ENCODE data around the gene USP6.
"Not testable (repeated sequence)": the region's sequence is repeated elsewhere in the genome, so short reads cannot be mapped to it uniquely, and the experiment has no call there.

USP6 gene

DNA sequence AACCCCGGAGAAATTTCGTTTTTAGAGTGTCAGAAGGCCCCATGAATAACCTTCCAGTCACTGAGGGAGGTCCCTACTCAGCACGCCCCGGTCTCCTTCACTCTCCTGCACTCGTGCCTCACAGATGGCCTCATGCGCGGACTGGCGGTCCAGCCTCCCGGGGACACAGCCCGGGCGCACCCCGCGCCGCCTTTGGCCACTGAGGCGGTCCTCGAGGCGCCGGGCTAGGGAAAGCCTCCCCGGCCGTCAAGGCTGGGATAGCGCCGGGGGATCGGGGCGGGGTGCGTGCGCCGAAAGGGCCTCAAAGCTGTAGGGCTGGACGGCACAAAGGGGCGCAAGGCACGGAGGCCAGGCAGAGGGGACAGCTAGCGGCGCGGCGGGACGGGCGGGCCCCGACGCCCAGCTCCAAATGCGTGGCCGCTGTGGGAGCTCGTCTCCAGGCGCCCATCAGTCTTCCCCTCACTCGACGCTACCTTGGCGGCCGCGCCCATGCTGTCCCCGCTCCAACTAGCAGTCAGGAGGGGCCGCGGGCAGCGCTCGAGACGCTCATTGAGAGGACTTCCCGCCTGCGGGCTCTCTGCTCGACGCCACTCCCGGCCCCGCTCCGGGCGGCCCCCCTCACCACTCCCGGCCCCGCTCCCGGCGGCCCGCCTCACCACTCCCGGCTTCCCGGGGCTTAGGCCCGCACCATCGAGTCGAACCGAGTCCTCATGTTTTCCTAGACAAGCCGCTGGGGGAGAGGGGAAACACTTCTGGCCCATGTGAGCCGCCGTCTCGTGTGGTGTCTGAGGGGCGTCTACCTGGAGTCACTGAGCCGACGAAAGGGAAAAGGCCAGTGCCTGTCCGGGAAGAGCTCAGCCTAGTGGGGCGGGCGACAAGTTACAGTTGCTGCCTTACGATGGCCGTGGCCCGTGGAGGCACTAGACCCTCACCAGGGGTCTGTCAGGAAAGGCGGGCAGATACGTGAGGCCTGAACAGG lies at the start of gene USP6:
TSS of gene USP6 (plus strand) at position 360 of the 979 bp plus-strand sequence. CDS start 14,336 bp downstream, outside the sequence.
- no peak for DNase-seq (ENCODE audit: low read depth in 2 of 2)

DNA sequence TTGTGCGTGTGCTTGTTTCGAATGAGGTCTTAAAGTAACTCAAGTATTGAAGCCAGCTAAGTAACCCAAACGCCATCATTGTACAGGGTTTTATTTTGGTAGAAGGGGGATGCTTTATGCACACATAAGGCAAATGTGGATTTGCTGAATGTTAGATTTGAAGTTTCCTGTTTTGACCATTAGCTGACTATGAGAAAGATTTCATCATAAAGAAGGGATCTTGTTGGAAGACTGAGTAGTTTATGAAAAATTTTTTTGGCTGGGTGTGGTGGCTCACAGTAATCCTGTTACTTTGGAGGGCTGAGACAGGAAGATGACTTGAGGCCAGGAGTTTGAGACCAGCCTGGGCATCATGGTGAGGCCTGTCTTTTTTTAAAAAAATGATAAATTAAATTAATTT lies 47.6 kb upstream of the USP6 start:
- DNase-seq (ENCODE audit: low read depth in 2 of 2) = no peak

DNA sequence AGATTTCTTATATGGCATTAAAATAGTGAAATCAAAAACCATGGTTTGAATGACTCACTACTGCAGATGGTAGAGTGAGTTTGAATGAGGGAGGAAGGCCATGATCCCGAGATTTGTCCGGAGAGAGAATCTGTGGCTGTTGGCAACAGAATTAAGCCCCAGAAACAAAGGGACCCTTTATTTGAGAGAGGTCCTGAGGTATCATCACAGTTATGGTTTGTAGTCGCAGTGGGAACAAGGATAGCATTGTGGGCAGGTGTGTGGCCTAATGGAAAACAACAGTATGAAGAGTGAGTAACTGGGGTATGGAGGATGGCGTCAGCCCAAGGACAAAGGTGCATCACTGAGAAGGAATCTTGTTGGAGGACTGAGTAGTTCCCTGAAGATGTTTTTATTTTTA lies 46.1 kb upstream of the USP6 start:
- no peak for DNase-seq (ENCODE audit: low read depth in 2 of 2)

DNA sequence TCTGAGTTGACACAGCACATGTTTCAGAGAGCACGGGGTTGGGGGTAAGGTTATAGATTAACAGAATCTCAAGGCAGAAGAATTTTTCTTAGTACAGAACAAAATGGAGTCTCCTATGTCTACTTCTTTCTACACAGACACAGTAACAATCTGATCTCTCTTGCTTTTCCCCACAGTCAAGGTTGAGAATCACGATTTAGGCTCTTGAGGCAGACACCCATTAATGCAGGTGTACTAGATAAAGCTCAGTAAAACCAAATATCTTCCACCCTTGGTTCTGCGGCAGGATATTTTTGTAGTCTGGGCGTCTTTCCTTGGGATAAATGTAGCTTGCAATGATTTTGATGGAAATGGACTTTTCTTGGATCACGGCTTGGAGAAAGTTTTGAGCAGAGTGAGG lies 40.4 kb upstream of the USP6 start:
- not testable (repeated sequence) for DNase-seq (ENCODE audit: low read depth in 2 of 2)

DNA sequence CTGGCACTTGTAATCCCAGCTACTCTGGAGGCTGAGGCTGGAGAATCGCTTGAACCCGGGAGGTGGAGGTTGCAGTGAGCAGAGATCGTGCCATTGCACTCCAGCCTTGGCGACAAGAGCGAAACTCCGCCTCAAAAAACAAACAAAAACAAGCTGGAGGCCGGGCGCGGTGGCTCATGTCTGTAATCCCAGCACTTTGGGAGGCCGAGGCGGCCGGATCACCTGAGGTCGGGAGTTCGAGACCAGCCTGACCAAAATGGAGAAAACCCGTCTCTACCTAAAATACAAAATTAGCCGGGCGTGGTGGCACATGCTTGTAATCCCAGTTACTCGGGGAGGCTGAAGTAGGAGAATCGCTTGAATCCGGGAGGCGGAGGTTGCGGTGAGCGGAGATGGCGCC lies 38.6 kb upstream of the USP6 start:
- not testable (repeated sequence) for DNase-seq (ENCODE audit: low read depth in 2 of 2)

DNA sequence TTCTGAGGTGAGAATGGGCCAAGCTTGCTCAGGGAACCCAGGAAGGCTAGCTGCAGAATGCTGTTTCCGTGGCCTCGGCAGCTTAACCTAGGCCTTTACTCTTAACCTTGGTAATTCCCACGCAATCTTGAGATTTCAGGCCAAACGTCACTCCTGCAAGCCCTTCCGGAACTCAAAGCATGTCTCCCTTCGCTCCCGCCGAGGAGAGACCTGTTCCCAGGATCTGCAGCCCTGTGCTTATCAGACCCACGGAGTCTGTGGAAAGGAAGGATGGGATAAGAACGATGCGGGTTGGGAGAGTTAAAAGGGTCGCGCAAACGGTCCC lies 38.1 kb upstream of the USP6 start:
- DNase-seq (ENCODE audit: low read depth in 2 of 2) = no peak

DNA sequence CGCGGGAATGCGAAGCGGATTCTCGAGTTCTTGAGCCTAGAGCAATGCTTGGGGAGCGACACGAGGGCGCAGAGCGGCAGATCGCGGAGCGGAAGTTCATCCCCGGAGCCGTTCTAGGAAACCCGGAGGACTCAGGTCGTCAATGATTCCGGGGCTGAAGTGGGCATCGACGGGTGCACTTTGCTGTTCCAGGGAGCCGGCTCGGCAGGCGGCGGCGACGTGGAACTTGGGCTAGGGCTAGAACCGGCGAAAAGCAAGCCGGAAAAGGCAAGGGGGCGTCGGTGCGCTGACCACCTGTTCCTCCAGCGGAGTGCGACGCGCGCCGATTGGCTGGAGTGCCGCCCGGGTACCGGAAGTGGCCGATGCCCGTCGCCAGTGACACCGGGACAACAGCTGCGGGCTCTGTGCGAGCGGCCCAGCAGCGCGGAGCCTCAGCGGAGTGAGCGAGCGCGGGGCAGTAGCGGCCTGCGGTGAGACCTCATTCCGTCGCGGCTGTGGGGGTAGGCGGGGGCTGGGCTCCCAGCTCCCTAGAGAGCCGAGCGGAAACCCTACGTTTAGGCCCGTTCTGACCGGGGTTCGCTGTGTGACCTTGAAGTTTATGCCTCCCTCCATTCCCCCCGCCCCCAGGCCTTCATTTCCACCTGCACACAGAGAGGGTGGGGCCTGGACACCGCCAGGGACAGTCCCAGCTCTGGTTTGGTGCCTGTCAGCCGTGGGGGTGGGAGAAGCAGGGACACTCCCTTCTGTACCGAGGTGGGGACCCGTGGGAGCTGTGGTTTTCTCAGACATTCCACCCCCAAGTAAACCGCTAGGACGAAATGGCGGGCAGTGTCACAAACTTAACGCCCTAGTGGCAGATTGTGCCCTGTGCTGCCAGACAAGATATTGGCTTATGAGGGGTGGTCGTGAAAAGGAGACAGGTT lies 37.5 kb upstream of the USP6 start, which contains the start of gene ZFP3:
TSS of gene ZFP3 (plus strand) at position 362 of the 923 bp plus-strand sequence. CDS start 13,038 bp downstream, outside the sequence.
- peak; percentile 68 for DNase-seq (ENCODE audit: low read depth in 2 of 2)

DNA sequence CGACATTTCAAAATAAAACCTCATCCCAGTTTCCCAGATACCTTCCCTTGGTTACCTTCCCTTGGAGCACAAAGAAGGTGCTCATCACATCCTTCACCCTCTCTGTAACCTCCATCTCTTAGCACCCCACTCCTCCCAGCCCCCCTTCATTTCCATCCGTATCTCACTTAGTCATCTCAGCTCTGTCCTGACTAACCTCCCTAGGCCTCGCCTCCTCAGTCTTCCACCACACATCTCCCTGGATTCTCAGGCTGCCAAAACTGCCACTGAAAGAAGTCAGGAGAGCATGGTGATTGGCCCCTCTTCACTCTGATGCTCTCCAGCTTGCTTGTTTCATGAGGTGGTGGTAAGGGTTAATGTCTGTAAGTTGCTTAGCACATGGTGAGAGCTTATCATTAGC lies 35.2 kb upstream of the USP6 start:
- no peak for DNase-seq (ENCODE audit: low read depth in 2 of 2)

DNA sequence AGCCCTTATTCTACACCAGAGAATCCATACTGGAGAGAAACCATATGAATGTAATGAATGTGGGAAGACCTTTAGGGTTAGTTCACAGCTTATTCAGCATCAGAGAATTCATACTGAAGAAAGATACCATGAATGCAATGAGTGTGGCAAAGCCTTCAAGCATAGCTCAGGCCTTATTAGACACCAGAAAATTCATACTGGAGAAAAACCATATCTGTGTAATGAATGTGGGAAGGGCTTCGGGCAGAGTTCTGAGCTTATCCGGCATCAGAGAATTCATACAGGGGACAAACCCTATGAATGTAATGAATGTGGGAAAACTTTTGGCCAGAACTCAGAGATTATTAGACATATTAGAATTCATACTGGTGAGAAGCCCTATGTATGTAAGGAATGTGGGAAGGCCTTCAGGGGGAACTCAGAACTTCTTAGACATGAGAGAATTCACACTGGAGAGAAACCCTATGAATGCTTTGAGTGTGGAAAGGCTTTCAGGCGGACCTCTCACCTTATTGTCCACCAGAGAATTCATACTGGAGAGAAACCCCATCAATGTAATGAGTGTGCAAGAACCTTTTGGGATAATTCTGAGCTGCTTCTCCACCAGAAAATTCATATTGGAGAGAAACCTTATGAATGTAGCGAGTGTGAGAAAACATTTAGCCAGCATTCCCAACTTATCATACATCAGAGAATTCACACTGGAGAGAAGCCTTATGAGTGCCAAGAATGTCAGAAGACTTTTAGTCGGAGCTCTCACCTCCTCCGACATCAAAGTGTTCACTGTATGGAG lies 23.4 kb upstream of the USP6 start:
- DNase-seq (ENCODE audit: low read depth in 2 of 2) = no peak

DNA sequence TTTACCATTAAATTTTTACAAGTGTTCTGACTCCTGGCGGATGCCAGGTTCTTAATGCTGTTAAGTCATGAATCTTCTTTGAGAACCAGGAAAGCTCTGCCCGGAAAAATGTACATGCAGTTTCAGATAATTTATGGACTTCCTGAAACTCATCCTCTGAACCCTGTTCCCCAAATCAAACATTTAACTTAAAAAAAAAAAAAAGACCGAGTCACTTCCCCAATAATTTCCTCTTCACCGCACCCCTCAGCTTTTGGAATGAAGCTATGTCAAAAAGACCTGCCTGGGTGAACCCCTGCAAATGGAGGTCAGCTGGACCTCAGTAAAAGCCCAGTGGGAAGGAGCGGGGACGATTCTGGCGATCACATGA lies 19.1 kb upstream of the USP6 start:
- no peak for DNase-seq (ENCODE audit: low read depth in 2 of 2)

DNA sequence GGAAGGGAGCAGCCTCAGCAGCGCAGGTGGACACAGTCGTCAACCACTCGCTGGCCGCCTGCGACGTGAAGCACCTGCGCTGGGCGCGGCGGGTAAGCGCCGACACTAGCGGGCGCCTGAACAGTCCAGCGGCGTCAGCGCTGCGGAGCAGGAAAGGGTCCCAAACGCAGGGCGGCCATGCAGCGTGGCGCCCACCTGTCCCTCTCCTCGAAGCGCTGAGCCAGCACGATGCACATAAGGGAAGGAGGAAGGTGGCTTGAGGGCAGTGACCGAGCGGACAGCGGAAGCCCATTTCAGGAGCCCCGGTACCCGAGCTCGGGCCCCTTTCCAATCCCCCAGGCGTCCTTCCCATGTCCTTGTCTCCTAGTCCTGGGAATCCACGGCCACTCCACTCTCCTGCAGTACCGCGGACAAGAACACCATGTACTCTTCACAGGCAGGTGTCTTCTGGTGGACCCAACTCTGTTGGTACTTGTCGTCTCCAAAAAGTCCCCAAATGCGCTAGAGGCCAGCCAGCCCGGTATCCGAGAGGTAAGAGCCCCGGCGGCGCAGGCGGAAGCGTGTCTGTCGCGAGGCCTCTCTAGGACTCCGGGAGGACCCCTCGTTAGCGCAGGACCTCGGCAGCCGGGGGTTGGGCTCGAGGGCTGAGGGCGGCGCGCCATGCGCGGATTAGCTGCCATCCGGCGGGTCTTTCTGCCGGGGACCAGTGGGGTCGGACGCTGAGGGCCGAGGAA lies 18.6 kb upstream of the USP6 start:
- no peak for DNase-seq (ENCODE audit: low read depth in 2 of 2)

DNA sequence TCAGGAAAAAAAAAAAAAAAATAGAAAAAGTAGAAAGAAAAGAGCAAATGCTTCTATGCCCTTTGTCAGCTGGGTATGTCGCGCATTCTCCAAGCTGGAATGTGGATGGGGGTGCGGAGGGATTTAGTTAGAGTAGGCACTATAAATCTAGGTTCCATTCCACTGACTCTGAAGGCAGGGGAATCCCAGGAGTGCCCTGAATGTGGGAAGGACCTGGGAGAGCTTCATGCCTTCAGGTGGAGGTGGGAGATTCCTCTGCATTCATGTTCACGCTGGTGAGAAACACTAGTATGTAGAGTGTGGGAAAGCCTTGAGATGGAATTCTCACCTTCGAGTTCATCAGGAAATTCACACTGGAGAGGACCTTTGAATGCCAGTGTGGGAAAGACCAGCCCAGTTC lies 16.6 kb upstream of the USP6 start:
- DNase-seq (ENCODE audit: low read depth in 2 of 2) = no peak

DNA sequence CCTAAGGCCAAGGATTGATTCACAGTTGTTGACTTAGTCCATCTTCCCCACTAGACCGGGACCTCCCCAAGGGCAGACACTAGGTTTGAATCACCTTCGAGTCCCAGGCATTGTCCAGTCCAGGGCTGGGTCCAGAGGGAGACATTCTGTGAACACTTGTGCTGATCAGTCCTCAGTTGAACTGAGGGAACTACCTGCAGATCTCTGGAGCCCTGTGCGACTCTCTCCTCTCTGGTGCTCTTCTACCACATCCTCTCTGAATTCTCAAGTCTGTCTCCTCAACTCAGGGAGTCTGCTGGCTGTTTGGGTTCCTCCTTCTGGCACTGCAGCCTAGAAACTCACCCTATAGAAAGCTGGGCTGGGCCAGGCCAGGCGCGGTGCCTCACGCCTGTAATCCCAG lies 15.0 kb upstream of the USP6 start:
- DNase-seq (ENCODE audit: low read depth in 2 of 2) = no peak

DNA sequence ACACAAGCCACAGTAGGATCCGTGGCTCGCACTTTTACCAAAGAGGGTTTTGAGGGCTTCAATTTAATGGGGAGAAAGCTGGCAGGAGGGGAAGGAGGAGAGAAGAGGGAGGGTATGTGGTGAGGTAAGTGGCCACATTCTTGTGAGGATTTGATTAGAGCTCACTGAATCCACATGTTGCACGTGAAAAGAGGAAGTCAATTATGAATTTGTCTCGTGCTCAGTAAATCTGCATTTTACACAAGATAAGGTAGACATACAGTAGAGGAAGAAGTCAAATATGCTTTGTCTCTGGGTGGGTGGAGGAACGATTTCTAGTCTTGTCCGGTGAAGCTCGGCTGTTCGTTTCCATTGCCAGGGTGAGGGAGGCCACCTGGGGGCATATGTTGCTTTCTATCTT lies 5.0 kb upstream of the USP6 start:
- no peak for DNase-seq (ENCODE audit: low read depth in 2 of 2)

DNA sequence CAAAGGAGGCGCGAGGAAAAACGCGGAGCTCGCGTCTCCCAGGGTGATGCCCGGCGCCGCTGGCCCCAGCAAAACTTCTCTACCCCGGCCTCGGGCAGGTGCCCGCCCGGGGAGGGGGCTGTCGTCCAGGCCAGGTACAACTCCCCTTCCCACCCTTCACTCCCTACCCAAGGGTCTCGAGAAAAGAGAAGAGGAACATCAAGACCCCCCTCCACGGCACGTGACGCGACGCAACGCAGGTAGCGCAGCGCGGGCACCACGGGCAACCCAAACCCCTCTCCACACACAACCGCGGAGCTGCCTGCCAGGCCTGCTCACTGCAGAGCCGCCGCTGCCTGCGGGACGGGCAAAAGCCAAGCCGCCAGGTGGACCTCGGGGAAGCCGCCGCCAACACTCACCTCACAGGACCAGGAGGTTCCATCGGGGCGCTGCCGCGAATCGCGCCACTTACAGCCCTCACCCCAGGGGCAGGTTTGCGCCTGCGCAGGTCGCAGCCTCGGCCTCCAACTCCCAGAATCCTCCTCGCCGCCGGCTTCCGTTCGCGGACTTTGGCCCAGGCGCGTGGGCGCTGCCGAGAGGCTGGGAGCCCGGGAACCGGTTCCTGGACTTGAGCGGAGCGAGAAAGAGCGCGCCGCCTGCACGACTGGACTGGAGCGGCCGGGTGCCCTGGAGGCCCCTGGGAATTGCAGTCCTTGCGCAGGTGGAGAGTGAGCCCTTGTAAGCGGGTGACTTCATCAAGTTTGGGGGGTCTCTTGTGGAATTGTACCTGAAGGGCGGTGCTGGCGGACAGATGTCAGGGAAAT lies 4.2 kb upstream of the USP6 start, which contains the start of gene ZNF232:
TSS of gene ZNF232 (minus strand) at position 477 of the 803 bp plus-strand sequence. CDS start at position 421, 56 bp downstream.
- peak; percentile 89 to 93 for DNase-seq (ENCODE audit: low read depth in 2 of 2)

DNA sequence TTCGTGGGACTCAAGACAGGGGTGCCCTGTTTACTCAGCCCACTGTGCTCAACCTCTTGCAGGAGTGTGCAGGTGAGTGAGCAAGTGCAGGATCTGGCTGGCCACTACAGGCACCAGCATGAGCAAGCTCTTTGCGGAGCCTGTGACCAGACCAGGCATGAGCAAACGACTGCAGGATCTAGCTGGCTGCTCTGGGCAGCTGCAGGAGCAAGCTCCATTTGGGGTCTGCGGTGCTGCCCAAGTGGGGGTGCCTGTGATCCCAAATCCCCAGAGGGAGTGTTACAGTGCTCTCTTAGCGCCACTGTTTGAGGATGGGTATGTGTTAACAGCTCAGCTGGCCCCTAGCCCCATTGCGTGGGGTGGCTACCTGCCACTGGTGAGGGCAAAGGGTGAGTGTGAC lies 2.4 kb downstream of the USP6 start:
- no peak for DNase-seq (ENCODE audit: low read depth in 2 of 2)

DNA sequence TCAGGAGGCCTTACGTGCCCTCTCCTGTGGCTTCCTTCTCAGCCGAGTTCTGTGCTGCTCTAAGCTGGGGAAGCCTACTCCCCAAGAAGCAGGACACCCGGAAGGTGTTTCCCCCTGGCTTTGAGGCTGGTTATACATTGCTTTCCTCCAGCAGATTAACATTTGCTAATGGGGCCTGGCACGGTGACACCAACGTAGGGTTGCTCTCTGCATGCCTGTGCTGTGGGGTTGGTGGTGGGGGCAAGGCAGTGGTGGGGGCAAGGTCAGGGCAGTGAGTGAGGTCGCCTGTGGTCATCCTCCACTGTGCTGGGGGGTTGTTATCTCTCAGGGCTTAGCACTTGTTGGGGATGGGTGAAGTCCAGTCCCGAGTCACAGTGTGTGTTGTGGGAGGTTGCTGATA lies 4.2 kb downstream of the USP6 start:
- DNase-seq (ENCODE audit: low read depth in 2 of 2) = no peak

DNA sequence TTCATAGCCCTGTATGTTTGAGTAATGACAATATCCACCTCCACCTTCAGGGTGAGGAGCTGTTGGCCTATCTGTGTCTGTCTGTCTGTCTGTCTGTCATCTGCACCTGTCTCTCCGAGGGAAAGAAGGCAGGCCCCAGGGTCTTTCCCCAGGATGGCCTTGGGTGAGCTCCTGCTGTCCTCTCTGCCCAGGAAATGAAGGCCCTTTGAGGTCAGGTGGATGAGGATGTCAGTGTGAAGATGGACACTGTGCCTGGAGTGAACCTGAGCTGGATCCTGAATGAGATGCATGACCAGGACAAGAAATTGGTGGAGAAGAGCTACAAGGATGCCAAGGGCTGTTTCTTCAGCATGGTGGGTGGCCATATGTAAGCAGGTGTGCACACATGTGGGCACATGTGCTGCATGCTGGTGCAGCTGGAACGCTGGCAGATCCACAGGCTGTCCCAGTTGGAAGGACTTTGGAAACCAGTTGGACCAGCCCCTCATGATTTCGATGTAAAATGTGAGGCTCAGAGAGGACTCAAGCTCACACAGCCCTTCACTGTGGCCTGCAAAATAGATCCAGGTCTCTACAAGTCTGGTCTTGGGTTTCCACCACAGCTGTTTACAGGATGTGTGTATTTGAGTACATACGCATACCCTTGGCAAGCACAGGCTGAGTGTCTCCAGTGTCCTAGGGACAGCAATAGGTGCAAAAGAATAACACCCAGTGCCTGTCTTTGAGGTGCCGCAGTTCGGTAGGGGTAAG lies 4.8 kb downstream of the USP6 start:
- DNase-seq (ENCODE audit: low read depth in 2 of 2) = not testable (repeated sequence)

DNA sequence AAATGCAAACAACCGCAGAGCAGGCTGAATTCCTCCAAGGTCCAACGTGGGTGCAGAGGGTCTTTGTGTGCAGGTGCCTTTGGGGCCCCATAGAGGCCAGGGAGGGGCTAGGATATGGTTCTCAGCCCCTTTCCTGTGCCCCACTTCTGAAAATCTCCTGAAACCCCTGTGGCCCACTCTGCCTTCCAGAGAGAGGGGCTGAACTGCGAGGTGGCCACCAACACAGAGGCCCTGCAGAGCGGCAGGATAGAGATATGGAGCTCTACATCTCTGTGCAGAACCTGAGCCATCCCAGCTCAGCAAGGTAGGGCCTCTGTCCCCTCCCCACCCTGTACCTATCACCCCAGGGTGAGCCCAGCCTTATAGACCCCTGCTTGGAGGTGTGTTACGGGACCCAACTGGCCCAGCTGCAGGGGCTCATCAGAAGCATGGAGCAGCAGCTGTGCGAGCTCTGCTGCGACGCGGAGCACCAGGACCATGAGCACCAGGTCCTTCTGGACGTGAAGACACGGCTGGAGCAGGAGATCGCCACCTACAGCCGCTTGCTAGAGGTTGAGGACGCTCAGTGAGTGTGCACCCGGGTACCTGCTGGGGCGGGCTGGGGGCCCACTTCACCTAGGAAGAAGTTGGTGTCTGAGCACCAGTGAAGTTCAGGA lies 5.5 kb downstream of the USP6 start:
- DNase-seq (ENCODE audit: low read depth in 2 of 2) = no peak

All from stimulated activated CD4-positive, alpha-beta T cell treated with anti-CD3 and anti-CD28 coated beads, Interleukin-4, amount 100 ng/mL, for 48 hours (primary cell).